Astrocyte of the hippocampus (primary cell): ENCODE results near the gene AKR1B1.
"Not testable (repeated sequence)": the region's sequence is repeated elsewhere in the genome, so short reads cannot be mapped to it uniquely, and the experiment has no call there.

Experiments
- DNase-seq: peaks from one replicate; pipeline ENCODE4 v3.0.0; 2011; ENCODE audit warnings: low read depth, low spot score

Gene AKR1B1

GRCh38 chr7:134458806-134459698 is at the start of gene AKR1B1:
AKR1B1 (minus strand) TSS chr7:134459100; CDS start chr7:134459062, 38 bp downstream.
- DNase-seq, result peak; percentile 96

DNA sequence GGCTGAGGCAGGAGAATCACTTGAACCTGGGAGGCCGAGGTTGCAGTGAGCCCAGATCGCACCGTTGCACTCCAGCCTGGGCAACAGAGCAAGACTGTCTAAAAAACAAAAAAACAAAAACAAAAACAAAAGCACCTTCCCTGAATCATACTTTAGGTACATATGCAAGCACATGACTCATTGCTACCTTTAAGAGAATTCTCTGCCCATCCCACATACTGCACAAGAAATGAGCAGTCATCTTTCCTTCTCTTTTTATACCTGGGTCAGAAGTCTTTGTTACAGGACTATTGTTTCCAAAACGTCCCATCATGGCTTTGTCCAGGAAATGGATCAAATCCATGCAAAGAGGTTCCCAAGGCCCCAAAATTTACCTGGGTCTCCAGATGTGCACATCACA is 47.0 kb upstream of the AKR1B1 start:
- DNase-seq, result no peak

GRCh38 chr7:134504660-134505164 is 45.8 kb upstream of the AKR1B1 start:
- no peak for DNase-seq

GRCh38 chr7:134502463-134503371 is 43.8 kb upstream of the AKR1B1 start:
- no peak for DNase-seq

DNA sequence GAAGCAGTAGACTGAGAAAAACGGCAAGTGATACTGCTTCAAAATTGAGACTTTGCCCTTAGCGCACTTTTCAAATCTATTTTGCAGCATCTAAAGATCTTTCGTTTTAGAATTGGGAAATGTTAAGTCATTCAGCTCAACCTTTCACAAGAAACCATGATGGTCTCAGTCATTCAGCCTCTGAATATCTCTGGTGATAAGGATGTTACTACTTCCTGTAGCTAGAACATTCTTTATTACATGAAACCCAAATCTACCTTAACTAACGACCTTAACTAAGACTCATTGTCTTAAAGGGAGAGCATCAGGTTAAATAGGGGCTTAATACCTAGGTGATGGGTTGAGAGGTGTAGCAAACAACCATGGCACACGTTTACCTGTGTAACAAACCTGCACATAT is 42.1 kb upstream of the AKR1B1 start:
- DNase-seq, result no peak

- DNase-seq, result no peak
These were observed 41.5 kb upstream of the AKR1B1 start for GRCh38 chr7:134500406-134500805.

DNA sequence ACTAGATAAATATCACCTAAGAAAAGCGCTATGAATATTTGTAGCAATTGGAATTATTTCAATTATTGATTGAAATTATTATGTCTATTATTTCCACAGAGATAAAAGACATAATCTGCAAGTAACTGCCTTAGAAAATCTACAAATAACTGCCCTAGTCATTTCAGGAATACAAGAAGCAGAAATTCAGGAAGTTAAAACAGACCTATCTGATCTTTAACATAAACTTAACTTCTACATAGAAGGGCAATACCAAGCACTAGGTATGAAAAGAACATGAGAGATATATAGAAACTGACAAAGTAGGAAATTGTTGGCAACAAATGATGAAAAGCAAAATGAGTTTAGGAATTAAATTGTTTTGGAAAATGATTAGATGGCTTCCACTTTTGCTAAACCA is 36.6 kb upstream of the AKR1B1 start:
- no peak for DNase-seq

DNA sequence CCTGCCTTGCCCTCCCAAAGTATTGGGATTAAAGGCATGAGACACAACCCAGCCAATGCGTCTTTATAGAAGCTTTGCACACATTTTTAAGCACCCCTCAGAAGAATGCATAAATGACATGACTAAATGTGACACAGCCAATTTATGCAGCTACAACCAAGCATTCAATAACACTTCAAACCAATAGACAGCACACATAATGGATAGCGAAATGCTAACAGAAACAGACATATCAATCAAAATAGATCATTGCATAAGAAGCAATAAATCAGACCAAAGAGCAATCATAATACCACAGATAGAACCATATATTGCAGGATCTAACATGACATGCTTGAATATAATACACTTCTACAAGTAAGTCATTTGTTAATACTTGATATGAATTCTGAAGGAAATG is 34.2 kb upstream of the AKR1B1 start:
- DNase-seq, result no peak

DNA sequence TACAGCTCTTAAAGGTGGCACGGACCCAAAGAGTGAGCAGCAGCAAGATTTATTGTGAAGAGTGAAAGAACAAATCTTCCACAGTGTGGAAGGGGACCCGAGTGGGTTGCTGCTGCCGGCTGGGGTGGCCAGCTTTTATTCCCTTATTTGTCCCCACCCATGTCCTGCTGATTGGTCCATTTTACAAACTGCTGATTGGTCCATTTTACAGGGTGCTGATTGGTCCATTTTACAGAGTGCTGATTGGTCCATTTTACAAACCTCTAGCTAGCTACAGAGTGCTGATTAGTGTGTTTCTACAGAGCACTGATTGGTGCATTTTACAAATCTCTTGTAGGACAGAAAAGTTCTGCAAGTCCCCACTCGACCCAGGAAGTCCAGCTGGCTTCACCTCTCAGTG is 28.8 kb upstream of the AKR1B1 start:
- DNase-seq, result not testable (repeated sequence)

GRCh38 chr7:134485203-134485602 is 26.3 kb upstream of the AKR1B1 start:
- DNase-seq, result no peak

GRCh38 chr7:134483296-134483695 is 24.4 kb upstream of the AKR1B1 start:
- no peak for DNase-seq

- no peak for DNase-seq
These were observed 24.0 kb upstream of the AKR1B1 start for GRCh38 chr7:134482858-134483257.

GRCh38 chr7:134481167-134481566 is 22.3 kb upstream of the AKR1B1 start:
- DNase-seq, result no peak

- DNase-seq, result peak; percentile 78
These were observed 21.8 kb upstream of the AKR1B1 start for GRCh38 chr7:134480730-134481129.

DNA sequence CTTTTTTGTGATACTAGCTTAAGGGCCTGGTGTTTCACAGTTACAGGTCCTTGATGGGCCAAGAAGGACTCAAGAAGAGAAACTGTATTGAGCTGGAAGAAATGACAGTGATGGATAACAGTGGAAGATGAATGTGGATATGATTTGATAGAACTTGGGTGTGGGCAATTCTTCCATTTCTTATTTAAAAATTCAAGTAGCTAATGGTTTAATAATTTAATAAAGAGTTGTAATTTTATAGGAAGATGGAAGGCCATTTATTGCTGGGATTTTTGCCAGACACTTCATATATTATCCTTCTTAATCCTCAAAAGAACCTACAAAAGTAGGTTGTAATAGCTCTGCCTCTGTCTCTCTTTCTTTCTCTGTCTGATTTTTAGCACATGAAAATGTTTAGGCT is 21.3 kb upstream of the AKR1B1 start:
- no peak for DNase-seq

DNA sequence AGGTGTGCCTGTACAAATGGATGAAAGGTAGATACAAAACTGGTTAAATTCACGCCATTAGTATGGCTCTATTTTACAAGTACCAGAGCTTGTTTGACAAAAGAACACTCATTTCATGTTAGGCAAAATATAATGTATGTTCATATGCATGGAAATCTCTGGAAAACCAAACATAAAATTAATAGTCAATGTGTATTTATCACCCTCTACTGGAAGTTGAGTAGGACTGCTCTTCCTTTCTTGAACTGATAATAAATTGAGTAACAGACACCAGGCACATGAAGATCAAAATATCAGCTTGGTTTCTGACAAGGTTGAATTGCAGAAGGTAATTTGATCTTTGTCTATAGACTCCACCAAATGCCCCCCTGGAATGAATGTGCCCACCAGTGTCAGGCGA is 19.8 kb upstream of the AKR1B1 start:
- no peak for DNase-seq

GRCh38 chr7:134477954-134478353 is 19.1 kb upstream of the AKR1B1 start:
- peak; percentile 79 for DNase-seq

DNA sequence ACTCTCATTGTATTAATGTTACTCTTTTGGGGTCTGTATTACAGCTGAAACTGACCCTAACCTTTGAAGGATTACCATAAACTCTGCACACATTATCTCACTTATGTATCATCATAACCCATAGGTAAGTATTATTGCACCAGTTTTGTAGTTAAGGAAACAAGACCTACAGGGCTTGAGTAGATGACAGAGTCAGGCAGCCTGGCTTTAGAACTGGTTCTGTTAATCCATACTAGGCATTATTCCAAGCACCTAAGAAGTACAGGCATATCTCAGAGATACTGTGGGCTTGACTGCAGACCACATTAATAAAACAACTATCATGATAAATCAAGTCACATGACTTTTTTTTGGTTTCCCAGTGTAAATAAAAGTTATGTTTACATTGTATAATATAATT is 17.1 kb upstream of the AKR1B1 start:
- no peak for DNase-seq

GRCh38 chr7:134474828-134475227 is 15.9 kb upstream of the AKR1B1 start:
- no peak for DNase-seq

GRCh38 chr7:134473861-134474291 is 15.0 kb upstream of the AKR1B1 start:
- no peak for DNase-seq

DNA sequence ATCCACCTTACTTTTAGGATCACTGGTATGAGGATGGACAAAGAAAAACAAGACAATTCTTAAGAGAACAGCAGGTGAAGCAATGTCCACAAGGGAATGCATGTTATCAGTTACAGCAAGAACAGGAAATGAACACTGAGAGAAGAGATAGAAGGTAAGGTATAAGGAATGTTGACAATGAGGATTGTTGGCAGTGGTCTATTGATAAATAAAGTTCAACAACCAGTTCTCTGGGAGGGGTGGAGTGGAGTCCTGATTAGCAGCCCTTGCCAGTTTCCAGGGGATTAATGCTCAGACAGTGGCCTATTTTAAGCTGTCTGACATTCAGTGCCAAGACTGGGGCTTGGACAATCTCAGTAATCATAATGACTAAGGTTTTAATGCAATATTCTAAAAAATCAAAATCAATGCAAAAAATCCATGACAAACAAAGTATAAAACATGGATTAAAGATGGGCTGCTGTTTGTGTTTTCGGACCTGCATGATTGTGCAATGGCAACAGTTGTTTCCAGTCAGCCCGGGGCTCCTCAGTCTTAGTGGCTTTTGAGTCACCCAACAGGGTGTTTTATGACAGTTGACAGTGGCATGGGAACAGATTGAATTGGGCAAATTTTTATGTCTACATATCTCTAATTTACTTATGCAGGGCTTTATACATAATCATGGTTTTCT is 13.8 kb upstream of the AKR1B1 start:
- no peak for DNase-seq

DNA sequence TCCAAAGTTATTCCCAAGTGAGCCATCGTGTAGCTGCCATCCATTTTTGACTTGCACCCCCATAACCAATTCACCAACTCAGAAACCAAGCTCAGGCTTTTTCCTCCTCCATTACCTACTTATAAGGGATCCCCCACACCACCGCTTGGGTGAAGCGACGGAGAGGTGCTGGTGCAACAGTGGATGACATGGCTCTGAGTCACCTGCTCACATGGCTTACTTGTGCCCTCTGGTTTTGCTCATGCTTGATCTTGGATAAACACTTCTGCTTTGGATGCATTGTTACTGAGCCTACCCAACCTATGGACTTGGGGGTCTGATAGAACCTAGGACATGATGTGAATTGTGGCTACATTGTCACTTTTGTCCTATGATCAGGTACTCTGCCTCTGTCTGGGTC is 12.0 kb upstream of the AKR1B1 start:
- DNase-seq, result peak; percentile 41
